Fibroblast of mammary gland (primary cell): ENCODE results near the gene TENM4.

Source experiments
- DNase-seq: peaks from one replicate; pipeline ENCODE4 v3.0.0-alpha.2; 2010; ENCODE audit warnings: low read depth
- H3K4me3 ChIP-seq: 2 replicates; pipeline ENCODE4 v1.5.1; 2011; ENCODE audit warnings: low read depth, mild to moderate bottlenecking, low read length, moderate library complexity; ENCODE audit not compliant: control insufficient read depth
- CTCF ChIP-seq: conservative IDR thresholded peaks from 2 replicates; pipeline ENCODE4 v1.5.1; 2011; ENCODE audit warnings: low read depth, low read length, inconsistent platforms; ENCODE audit not compliant: control insufficient read depth, insufficient read depth

TENM4 gene

GRCh38 chr11:78691215-78691614 is 749.6 kb downstream of the TENM4 start:
- peak; percentile 43 for DNase-seq
- H3K4me3 ChIP-seq: no peak overlapping the region
- no peak for TF ChIP-seq CTCF

GRCh38 chr11:78690352-78690987 is 750.4 kb downstream of the TENM4 start:
- TF ChIP-seq CTCF: no peak
- H3K4me3 ChIP-seq: no peak overlapping the region
- DNase-seq: peak; percentile 45

- DNase-seq: no peak
- H3K4me3 ChIP-seq: no peak overlapping the region
- TF ChIP-seq CTCF: no peak
Measured at GRCh38 chr11:78689585-78690153, 751.2 kb downstream of the TENM4 start.

GRCh38 chr11:78689101-78689500 is 751.7 kb downstream of the TENM4 start:
- no peak for DNase-seq
- no peak for TF ChIP-seq CTCF
- no peak overlapping the region for H3K4me3 ChIP-seq

GRCh38 chr11:78688460-78688859 is 752.4 kb downstream of the TENM4 start:
- no peak overlapping the region for H3K4me3 ChIP-seq
- DNase-seq: no peak
- no peak for TF ChIP-seq CTCF

GRCh38 chr11:78685156-78685555 is 755.7 kb downstream of the TENM4 start:
- no peak for TF ChIP-seq CTCF
- DNase-seq: no peak

More at GRCh38 chr11:78685156-78685555, 755.7 kb downstream of the TENM4 start:
- no peak overlapping the region for H3K4me3 ChIP-seq
